ENCODE data around the gene ATP2B3.
A peak's percentile ranks its signal among the peaks of the same experiment; 100 is the strongest.

The ATP2B3 gene

GRCh38 chrX:153533091-153533490, 15.6 kb downstream of the ATP2B3 start:
- no peak for DNase-seq (ENCODE audit: low read depth in 2 of 2)

- no peak for DNase-seq (ENCODE audit: low read depth in 2 of 2)
These were observed 19.6 kb downstream of the ATP2B3 start for GRCh38 chrX:153537080-153537479.

- DNase-seq (ENCODE audit: low read depth in 2 of 2): no peak
These were observed 20.3 kb downstream of the ATP2B3 start for GRCh38 chrX:153537526-153538295.

- DNase-seq (ENCODE audit: low read depth in 2 of 2): no peak
These were observed 21.0 kb downstream of the ATP2B3 start for GRCh38 chrX:153538424-153538823.

- peak; percentile 15 to 49 for DNase-seq (ENCODE audit: low read depth in 2 of 2)
These were observed 21.9 kb downstream of the ATP2B3 start for GRCh38 chrX:153539171-153539978.

GRCh38 chrX:153539979-153540358, 22.5 kb downstream of the ATP2B3 start:
- no peak for DNase-seq (ENCODE audit: low read depth in 2 of 2)

- DNase-seq (ENCODE audit: low read depth in 2 of 2): no peak
These were observed 27.3 kb downstream of the ATP2B3 start for GRCh38 chrX:153544727-153545126.

- no peak for DNase-seq (ENCODE audit: low read depth in 2 of 2)
These were observed 28.9 kb downstream of the ATP2B3 start for GRCh38 chrX:153546386-153546785.

GRCh38 chrX:153547195-153547594, 29.8 kb downstream of the ATP2B3 start:
- DNase-seq (ENCODE audit: low read depth in 2 of 2): no peak

GRCh38 chrX:153549231-153549630, 31.8 kb downstream of the ATP2B3 start:
- no peak for DNase-seq (ENCODE audit: low read depth in 2 of 2)

GRCh38 chrX:153549807-153550206, 32.4 kb downstream of the ATP2B3 start:
- DNase-seq (ENCODE audit: low read depth in 2 of 2): no peak

- no peak for DNase-seq (ENCODE audit: low read depth in 2 of 2)
These were observed 33.7 kb downstream of the ATP2B3 start for GRCh38 chrX:153551135-153551534.

GRCh38 chrX:153554519-153555167, 37.2 kb downstream of the ATP2B3 start:
- DNase-seq (ENCODE audit: low read depth in 2 of 2): peak; percentile 24 to 59

GRCh38 chrX:153556767-153557166, 39.3 kb downstream of the ATP2B3 start:
- no peak for DNase-seq (ENCODE audit: low read depth in 2 of 2)

- DNase-seq (ENCODE audit: low read depth in 2 of 2): no peak
These were observed 40.3 kb downstream of the ATP2B3 start for GRCh38 chrX:153557618-153558355.

GRCh38 chrX:153560000-153560399, 42.6 kb downstream of the ATP2B3 start:
- DNase-seq (ENCODE audit: low read depth in 2 of 2): no peak

- DNase-seq (ENCODE audit: low read depth in 2 of 2): no peak
These were observed 43.0 kb downstream of the ATP2B3 start for GRCh38 chrX:153560466-153560865.

- DNase-seq (ENCODE audit: low read depth in 2 of 2): no peak
These were observed 43.9 kb downstream of the ATP2B3 start for GRCh38 chrX:153561337-153561736.

GRCh38 chrX:153562546-153562945, 45.1 kb downstream of the ATP2B3 start:
- no peak for DNase-seq (ENCODE audit: low read depth in 2 of 2)

GRCh38 chrX:153564047-153564606, 46.7 kb downstream of the ATP2B3 start:
- no peak for DNase-seq (ENCODE audit: low read depth in 2 of 2)

- DNase-seq (ENCODE audit: low read depth in 2 of 2): no peak
These were observed 48.6 kb downstream of the ATP2B3 start for GRCh38 chrX:153565996-153566580.

Data from stimulated activated CD4-positive, alpha-beta T cell treated with anti-CD3 and anti-CD28 coated beads, Interleukin-12 subunit alpha, Interleukin-12 subunit beta, amount 100 ng/mL, for 24 hours (primary cell).